Measurements from ENCODE around the gene FAM161A.

- no peak for TF ChIP-seq CTCF (conservative IDR thresholded peaks at IDR 0.05 in 1 of 2, IDR thresholded peaks at IDR 0.05 in 1 of 2; ENCODE audit: extremely low read depth in 1 of 2, insufficient read depth in 1 of 2, low read depth in 1 of 2, low read length in 2 of 2)
- no peak for TF ChIP-seq EZH2 (IDR thresholded peaks at IDR 0.05; ENCODE audit: borderline replicate concordance, low read length)
Measured at GRCh38 chr2:61888267-61889055, 34.6 kb upstream of the FAM161A start, which contains the start of gene CCT4.
